HEK293 (cell line): ENCODE results near the gene LRRTM2.

ENCODE experiments used
- CTCF ChIA-PET: fragments of 350-600 bp; formaldehyde crosslinking; extraction: SDS; loops from one replicate; lab custom pipeline; 2021; ENCODE audit warnings: antibody characterized with exemption; lab: Yijun Ruan, JAX
- POLR2A ChIA-PET: fragments of 300-600 bp; formaldehyde crosslinking; extraction: SDS; loops from one replicate; lab custom pipeline; 2020; ENCODE audit warnings: antibody characterized with exemption, inconsistent platforms; lab: Yijun Ruan, JAX
- H3K27ac ChIP-seq: fragments of 200-500 bp; sonication (Bioruptor generic); 2 replicates; pipeline ENCODE4 v1.5.1; 2014; ENCODE audit warnings: low read depth, low read length, control low read depth, inconsistent platforms; ENCODE audit errors: extremely low read depth
- H3K36me3 ChIP-seq, 2 experiments: fragments of 200-500 bp in 1 of 2; sonication (Bioruptor generic) in 1 of 2; 1 replicate in 1 of 2; 2 replicates in 1 of 2; pipeline ENCODE4 v1.5.1; 2014 to 2017; ENCODE audit warnings: inconsistent platforms in 2 of 2, low read length in 2 of 2; ENCODE audit not compliant: control insufficient read depth in 2 of 2, insufficient read depth in 1 of 2
- H3K4me1 ChIP-seq: fragments of 200-500 bp; sonication (Bioruptor generic); 2 replicates; pipeline ENCODE4 v1.5.1; 2014; ENCODE audit warnings: mild to moderate bottlenecking, low read length, inconsistent platforms; ENCODE audit not compliant: control insufficient read depth, insufficient read depth
- H3K4me3 ChIP-seq: 2 replicates; pipeline ENCODE4 v1.5.1; 2011; ENCODE audit warnings: low read depth, mild to moderate bottlenecking, control low read depth, low read length, moderate library complexity
- H3K9me3 ChIP-seq: fragments of 200-500 bp; sonication (Bioruptor generic); 2 replicates; pipeline ENCODE4 v1.5.1; 2014; ENCODE audit warnings: low read depth, low read length, inconsistent platforms; ENCODE audit not compliant: control insufficient read depth, insufficient read depth
- KLF10 ChIP-seq: fragments of 450-650 bp; IDR thresholded peaks from 2 replicates; pipeline ENCODE4 v1.5.1; 2018; ENCODE audit warnings: missing biosample characterization, mild to moderate bottlenecking, missing genetic modification characterization
- KLF16 ChIP-seq: fragments of 450-650 bp; formaldehyde crosslinking; IDR thresholded peaks from 2 replicates; pipeline ENCODE4 v1.5.1; 2017; ENCODE audit warnings: missing biosample characterization, missing genetic modification characterization
- PRDM4 ChIP-seq: fragments of 450-650 bp; formaldehyde crosslinking; IDR thresholded peaks from 2 replicates; pipeline ENCODE4 v1.5.1; 2017; ENCODE audit warnings: missing biosample characterization, missing genetic modification characterization
- PRDM6 ChIP-seq: fragments of 450-650 bp; formaldehyde crosslinking; IDR thresholded peaks from 2 replicates; pipeline ENCODE4 v1.5.1; 2017; ENCODE audit warnings: missing biosample characterization, missing genetic modification characterization
- REPIN1 ChIP-seq: fragments of 450-650 bp; formaldehyde crosslinking; IDR thresholded peaks from 2 replicates; pipeline ENCODE4 v1.5.1; 2017; ENCODE audit warnings: missing biosample characterization, missing genetic modification characterization, low read depth
- SCRT2 ChIP-seq: fragments of 450-650 bp; formaldehyde crosslinking; IDR thresholded peaks from 2 replicates; pipeline ENCODE4 v1.5.1; 2016; ENCODE audit warnings: missing biosample characterization, missing genetic modification characterization
- TRIM28 ChIP-seq: IDR thresholded peaks from 2 replicates; pipeline ENCODE4 v1.6.1; 2011; ENCODE audit warnings: low read length, control low read depth, borderline replicate concordance
- ZBTB1 ChIP-seq: fragments of 450-650 bp; formaldehyde crosslinking; IDR thresholded peaks from 2 replicates; pipeline ENCODE4 v1.5.1; 2016; ENCODE audit warnings: missing biosample characterization, missing genetic modification characterization
- ZBTB17 ChIP-seq: fragments of 450-650 bp; formaldehyde crosslinking; IDR thresholded peaks from 2 replicates; pipeline ENCODE4 v1.5.1; 2016; ENCODE audit warnings: missing biosample characterization, missing genetic modification characterization
- ZBTB21 ChIP-seq: fragments of 450-650 bp; formaldehyde crosslinking; IDR thresholded peaks from 2 replicates; pipeline ENCODE4 v1.5.1; 2017; ENCODE audit warnings: missing biosample characterization, missing genetic modification characterization
- ZNF140 ChIP-seq: fragments of 450-650 bp; formaldehyde crosslinking; IDR thresholded peaks from 2 replicates; pipeline ENCODE4 v1.5.1; 2016; ENCODE audit warnings: missing biosample characterization, missing genetic modification characterization
- ZNF16 ChIP-seq: fragments of 450-650 bp; formaldehyde crosslinking; IDR thresholded peaks from 2 replicates; pipeline ENCODE4 v1.5.1; 2016; ENCODE audit warnings: low read depth, missing biosample characterization, missing genetic modification characterization
- ZNF2 ChIP-seq: fragments of 450-650 bp; formaldehyde crosslinking; IDR thresholded peaks from 2 replicates; pipeline ENCODE4 v1.5.1; 2016; ENCODE audit warnings: missing biosample characterization, missing genetic modification characterization
- ZNF223 ChIP-seq: fragments of 450-650 bp; formaldehyde crosslinking; IDR thresholded peaks from 2 replicates; pipeline ENCODE4 v1.5.1; 2016; ENCODE audit warnings: missing biosample characterization, missing genetic modification characterization
- ZNF24 ChIP-seq: fragments of 450-650 bp; formaldehyde crosslinking; IDR thresholded peaks from 2 replicates; pipeline ENCODE4 v1.5.1; 2016; ENCODE audit warnings: missing biosample characterization, missing genetic modification characterization
- ZNF292 ChIP-seq: fragments of 450-650 bp; formaldehyde crosslinking; IDR thresholded peaks from 2 replicates; pipeline ENCODE4 v1.5.1; 2016; ENCODE audit warnings: low read depth, missing biosample characterization, missing genetic modification characterization, borderline replicate concordance
- ZNF335 ChIP-seq: fragments of 450-650 bp; formaldehyde crosslinking; conservative IDR thresholded peaks from 2 replicates; pipeline ENCODE4 v1.5.1; 2016; ENCODE audit warnings: missing biosample characterization, missing genetic modification characterization
- ZNF433 ChIP-seq: fragments of 450-650 bp; formaldehyde crosslinking; IDR thresholded peaks from 2 replicates; pipeline ENCODE4 v1.5.1; 2016; ENCODE audit warnings: missing biosample characterization, missing genetic modification characterization, low read depth
- ZNF449 ChIP-seq: fragments of 450-650 bp; formaldehyde crosslinking; IDR thresholded peaks from 2 replicates; pipeline ENCODE4 v1.5.1; 2017; ENCODE audit warnings: missing biosample characterization, mild to moderate bottlenecking, missing genetic modification characterization, moderate library complexity
- ZNF48 ChIP-seq: fragments of 450-650 bp; formaldehyde crosslinking; IDR thresholded peaks from 2 replicates; pipeline ENCODE4 v1.5.1; 2016; ENCODE audit warnings: missing biosample characterization, missing genetic modification characterization
- ZNF501 ChIP-seq: fragments of 450-650 bp; formaldehyde crosslinking; IDR thresholded peaks from 2 replicates; pipeline ENCODE4 v1.5.1; 2016; ENCODE audit warnings: missing biosample characterization, missing genetic modification characterization
- ZNF518A ChIP-seq: fragments of 450-650 bp; formaldehyde crosslinking; conservative IDR thresholded peaks from 2 replicates; pipeline ENCODE4 v1.5.1; 2016; ENCODE audit warnings: low read depth, missing biosample characterization, missing genetic modification characterization
- ZNF549 ChIP-seq: fragments of 450-650 bp; IDR thresholded peaks from 2 replicates; pipeline ENCODE4 v1.5.1; 2018; ENCODE audit warnings: missing biosample characterization, missing genetic modification characterization, mild to moderate bottlenecking, inconsistent platforms, moderate library complexity
- ZNF555 ChIP-seq: fragments of 450-650 bp; formaldehyde crosslinking; conservative IDR thresholded peaks from 2 replicates; pipeline ENCODE4 v1.5.1; 2017; ENCODE audit warnings: missing biosample characterization, mild to moderate bottlenecking, missing genetic modification characterization, inconsistent platforms
- ZNF600 ChIP-seq: fragments of 450-650 bp; formaldehyde crosslinking; IDR thresholded peaks from 2 replicates; pipeline ENCODE4 v1.5.1; 2016; ENCODE audit warnings: missing biosample characterization, missing genetic modification characterization
- ZNF624 ChIP-seq: fragments of 450-650 bp; formaldehyde crosslinking; IDR thresholded peaks from 2 replicates; pipeline ENCODE4 v1.5.1; 2017; ENCODE audit warnings: missing biosample characterization, missing genetic modification characterization
- ZNF664 ChIP-seq: fragments of 450-650 bp; formaldehyde crosslinking; IDR thresholded peaks from 2 replicates; pipeline ENCODE4 v1.5.1; 2016; ENCODE audit warnings: missing biosample characterization, missing genetic modification characterization
- ZNF701 ChIP-seq: fragments of 450-650 bp; formaldehyde crosslinking; IDR thresholded peaks from 2 replicates; pipeline ENCODE4 v1.5.1; 2016; ENCODE audit warnings: missing biosample characterization, missing genetic modification characterization

Gene LRRTM2

GRCh38 chr5:138874771-138875551 is at the start of gene LRRTM2:
LRRTM2 (minus strand) TSS chr5:138875335; CDS start chr5:138874911, 424 bp downstream.
- H3K4me3 ChIP-seq = peak within 1 kb of the TSS; percentile 23
- H3K36me3 ChIP-seq = no peaks in the 10 kb centered on the region
- ChIA-PET CTCF (interaction anchor here (0.6 to 2.1 kb wide), 4 partner anchors 11 to 91 kb away, joined by 3 to 5 read pairs (median 3); no protein-coding TSS in a partner anchor), POLR2A (no interaction called here)
- H3K27ac ChIP-seq = peak within 1 kb of the TSS; percentile 47
- peaks cover 43% of the 10 kb centered on the region for H3K4me1 ChIP-seq
- no peaks in the 10 kb centered on the region for H3K9me3 ChIP-seq
- TF ChIP-seq KLF10 (no peak), ZNF664 (no peak), ZNF501 (tag by site-specific recombination) (no peak), ZNF600 (tag by site-specific recombination) (peak; percentile 91), ZBTB17 (tag by site-specific recombination) (peak; percentile 94), ZNF701 (no peak), ZNF223 (tag by site-specific recombination) (no peak), ZNF555 (tag by site-specific recombination) (no peak), SCRT2 (peak; percentile 98), ZBTB21 (peak; percentile 97), ZNF2 (tag by site-specific recombination) (no peak), ZNF335 (peak; percentile 53; the same call in 1 of the 2 replicates), ZNF140 (tag by site-specific recombination) (no peak), ZNF449 (no peak), ZNF518A (tag by site-specific recombination) (no peak), ZNF624 (tag by site-specific recombination) (no peak), PRDM4 (tag by site-specific recombination) (no peak), ZBTB1 (no peak), ZNF433 (tag by site-specific recombination) (no peak), ZNF48 (tag by site-specific recombination) (no peak), ZNF292 (tag by site-specific recombination) (no peak), REPIN1 (no peak), PRDM6 (no peak), ZNF549 (tag by site-specific recombination) (no peak), ZNF24 (tag by site-specific recombination) (peak; percentile 62; the same call in 1 of the 2 replicates), ZNF16 (tag by site-specific recombination) (no peak), KLF16 (tag by site-specific recombination) (no peak), TRIM28 (peak; percentile 18; the same call in 1 of the 2 replicates)
